Hair follicle dermal papilla cell (primary cell): ENCODE data around the gene IFRD2. TPM values are rescaled to one million over a fixed set of nuclear protein-coding genes. Genes with fewer than 3 reads are reported as not detected.

Source experiments
- total RNA-seq: library from RNA; depleted of rRNA; stranded (reverse); fragments of >200 nt; gene quantifications from 2 replicates; pipeline ENCODE4 v1.2.3, GENCODE V29; 2012

IFRD2 gene
- 48.2 and 49.1 TPM in 2 replicates for total RNA-seq

GRCh38 chr3:50292159-50293078 lies at the start of gene IFRD2:
Gene IFRD2 (minus strand): TSS chr3:50292429. CDS start chr3:50292274, 155 bp downstream.

GRCh38 chr3:50340448-50341329 lies 48.5 kb upstream of the IFRD2 start, which contains the start of gene RASSF1:
Gene RASSF1 (minus strand): TSS chr3:50340836. CDS start chr3:50340805, 31 bp downstream.

GRCh38 chr3:50327943-50328691 lies 35.9 kb upstream of the IFRD2 start, which contains the start of gene TUSC2:
Gene TUSC2 (minus strand): TSS chr3:50328223. CDS start chr3:50328099, 124 bp downstream.

GRCh38 chr3:50322386-50323091 lies 30.3 kb upstream of the IFRD2 start, which contains the start of gene HYAL2:
Gene HYAL2 (minus strand): TSS chr3:50322745. CDS start chr3:50320489, 2,256 bp downstream.

GRCh38 chr3:50303013-50303815 lies 11.0 kb upstream of the IFRD2 start, which contains the start of gene HYAL1:
Gene HYAL1 (minus strand): TSS chr3:50303574. CDS start chr3:50302956, 618 bp downstream.

GRCh38 chr3:50298836-50299637 lies 6.8 kb upstream of the IFRD2 start, which contains the start of the genes HYAL3 and NAA80:
Gene HYAL3 (minus strand): TSS chr3:50299405. CDS start chr3:50295602, 3,803 bp downstream.
Gene NAA80 (minus strand): TSS chr3:50299405. CDS start chr3:50297463, 1,942 bp downstream.

GRCh38 chr3:50278880-50279224 lies 13.4 kb downstream of the IFRD2 start, which contains the start of gene LSMEM2:
Gene LSMEM2 (plus strand): TSS chr3:50279087. CDS start chr3:50279114, 27 bp downstream.

GRCh38 chr3:50268703-50269451 lies 23.4 kb downstream of the IFRD2 start, which contains the start of gene SEMA3B:
Gene SEMA3B (plus strand): TSS chr3:50269147. CDS start chr3:50269241, 94 bp downstream.

Other genes starting within 250 kb of the IFRD2 start
- 146 and 200 TPM in 2 replicates for gene RBM5, start 203.5 kb downstream of the IFRD2 start, total RNA-seq
- 3.6 and 4.5 TPM in 2 replicates for gene SEMA3F, start 137.1 kb downstream of the IFRD2 start, total RNA-seq
- gene GNAT1, start 100.8 kb downstream of the IFRD2 start, total RNA-seq: not detected in 2 replicates
- gene SLC38A3, start 87.2 kb downstream of the IFRD2 start, total RNA-seq: not detected in 2 replicates
- gene GNAI2, start 56.2 kb downstream of the IFRD2 start, total RNA-seq: 387 and 426 TPM in 2 replicates
- gene SEMA3B, start 23.3 kb downstream of the IFRD2 start, total RNA-seq: 2.4 and 4.6 TPM in 2 replicates
- not detected in 2 replicates for gene LSMEM2, start 13.3 kb downstream of the IFRD2 start, total RNA-seq
- gene HYAL3, start 7.0 kb upstream of the IFRD2 start, total RNA-seq: 2.1 and 3.8 TPM in 2 replicates
- gene NAA80, start 7.0 kb upstream of the IFRD2 start, total RNA-seq: 7.6 and 9.4 TPM in 2 replicates
- 0.49 and 0.65 TPM in 2 replicates for gene HYAL1, start 11.1 kb upstream of the IFRD2 start, total RNA-seq
- 35.0 and 37.5 TPM in 2 replicates for gene HYAL2, start 30.3 kb upstream of the IFRD2 start, total RNA-seq
- 13.8 and 15.9 TPM in 2 replicates for gene TUSC2, start 35.8 kb upstream of the IFRD2 start, total RNA-seq
- gene RASSF1, start 48.4 kb upstream of the IFRD2 start, total RNA-seq: 30.8 and 37.2 TPM in 2 replicates
- gene ZMYND10, start 53.3 kb upstream of the IFRD2 start, total RNA-seq: 0.65 and 2.1 TPM in 2 replicates
- gene NPRL2, start 58.3 kb upstream of the IFRD2 start, total RNA-seq: 19.1 TPM in 2 replicates
- 19.1 and 21.9 TPM in 2 replicates for gene CYB561D2, start 58.4 kb upstream of the IFRD2 start, total RNA-seq
- 70.3 and 75.8 TPM in 2 replicates for gene TMEM115, start 67.1 kb upstream of the IFRD2 start, total RNA-seq
- gene CACNA2D2, start 211.2 kb upstream of the IFRD2 start, total RNA-seq: 0.12 TPM in 1 of 2 replicates, not detected in the other